ENCODE data around the gene LRIG2. TPM values are rescaled to one million over a fixed set of nuclear protein-coding genes. Genes with fewer than 3 reads are reported as not detected.

LRIG2 gene
- total and polyA plus RNA-seq, 2 donors from 2014 or later, result 3.6 to 17.4 TPM

DNA sequence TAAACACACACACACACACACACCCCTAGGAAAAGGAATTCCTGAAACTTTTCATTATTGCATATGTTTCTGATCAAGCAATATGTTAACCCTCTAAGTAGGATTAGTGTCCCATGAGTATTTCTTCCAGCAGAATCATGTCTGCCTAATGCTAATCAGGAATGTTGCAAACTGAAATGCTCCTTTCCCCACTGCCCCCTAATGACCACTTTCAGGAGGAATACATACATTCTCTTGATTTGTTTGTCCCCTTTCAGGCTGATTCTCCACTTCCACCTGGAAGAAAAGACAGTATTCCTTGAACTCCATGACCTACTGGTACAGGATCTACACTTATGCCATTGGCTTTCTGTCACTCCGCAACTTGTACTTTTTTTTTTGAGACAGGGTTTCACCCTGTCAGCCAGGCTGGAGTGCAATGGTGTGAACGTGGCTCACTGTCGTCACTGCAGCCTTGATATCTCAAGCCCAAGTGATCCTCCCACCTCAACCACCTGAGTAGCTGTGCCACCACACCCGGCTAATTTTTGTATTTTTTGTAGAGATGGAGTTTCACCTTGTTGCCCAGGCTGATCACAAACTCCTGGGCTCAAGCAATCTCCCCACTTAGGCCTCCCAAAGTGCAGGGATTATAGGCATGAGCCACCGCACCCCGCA is 56.7 kb downstream of the LRIG2 start:
- no peak overlapping the region for H3K4me3 ChIP-seq (ENCODE audit: low read length in 3 of 3)
- no peaks in the 10 kb centered on the region for H3K27me3 ChIP-seq (ENCODE audit: control insufficient read depth, insufficient read depth, low read length)
- TF ChIP-seq CTCF (IDR thresholded peaks at IDR 0.05; ENCODE audit: borderline replicate concordance, extremely low read depth, insufficient read depth), result no peak
- no peaks in the 10 kb centered on the region for H3K4me1 ChIP-seq (ENCODE audit: control insufficient read depth in 2 of 3, insufficient read depth in 2 of 3, low read depth in 1 of 3, low read length in 3 of 3)
- no peak overlapping the region for H3K27ac ChIP-seq (ENCODE audit: low read depth in 2 of 2, low read length in 2 of 2)
- no peaks in the 10 kb centered on the region for H3K9me3 ChIP-seq (ENCODE audit: control insufficient read depth in 2 of 3, insufficient read depth in 1 of 3, low read length in 3 of 3)
- no peak for FAIRE-seq
- no peak for DNase-seq
- no peak overlapping the region for H3K9ac ChIP-seq (ENCODE audit: low read length in 3 of 3)
- peaks cover 3 to 18% (median 4%) of the 10 kb centered on the region in 3 donors for H3K36me3 ChIP-seq (ENCODE audit: control insufficient read depth in 2 of 3, insufficient read depth in 3 of 3, low read length in 3 of 3)
- intact Hi-C loops (cut with DNase I), result loop anchor here (10.0 kb wide), 1 partner anchor 535 kb away; no protein-coding TSS in a partner anchor

GRCh38 chr1:113133038-113133437 is 60.0 kb downstream of the LRIG2 start:
- H3K36me3 ChIP-seq (ENCODE audit: control insufficient read depth in 2 of 3, insufficient read depth in 3 of 3, low read length in 3 of 3), result no peaks in the 10 kb centered on the region
- FAIRE-seq, result no peak

DNA sequence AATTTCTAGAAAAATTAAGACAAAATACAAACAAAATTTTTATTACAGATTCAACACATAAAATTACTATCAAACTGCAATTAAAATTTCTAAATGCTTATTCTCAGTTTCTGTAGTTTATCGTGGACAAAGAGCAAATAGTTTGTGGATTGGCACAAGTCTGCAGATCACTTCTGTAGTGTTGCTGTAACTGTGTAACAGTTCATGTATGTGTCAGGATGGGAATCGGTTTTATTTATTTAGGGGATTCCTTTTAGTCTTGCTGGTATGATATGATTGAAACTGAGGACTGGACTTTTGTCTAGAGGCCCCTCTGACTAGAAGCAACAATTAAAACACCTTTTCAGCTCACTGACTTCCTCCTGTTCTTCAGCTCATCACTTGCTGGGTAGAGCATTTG is 60.8 kb downstream of the LRIG2 start:
- FAIRE-seq, result no peak
- intact Hi-C loops (cut with DNase I), result loop anchor here (10.0 kb wide), 1 partner anchor 531 kb away; no protein-coding TSS in a partner anchor

More at GRCh38 chr1:113133038-113133437, 60.0 kb downstream of the LRIG2 start:
- H3K9me3 ChIP-seq (ENCODE audit: control insufficient read depth in 2 of 3, insufficient read depth in 1 of 3, low read length in 3 of 3), result no peaks in the 10 kb centered on the region
- no peak overlapping the region for H3K9ac ChIP-seq (ENCODE audit: low read length in 3 of 3)
- no peak for TF ChIP-seq CTCF (IDR thresholded peaks at IDR 0.05; ENCODE audit: borderline replicate concordance, extremely low read depth, insufficient read depth)
- H3K4me1 ChIP-seq (ENCODE audit: control insufficient read depth in 2 of 3, insufficient read depth in 2 of 3, low read depth in 1 of 3, low read length in 3 of 3), result no peaks in the 10 kb centered on the region
- H3K4me3 ChIP-seq (ENCODE audit: low read length in 3 of 3), result no peak overlapping the region
- no peaks in the 10 kb centered on the region for H3K27me3 ChIP-seq (ENCODE audit: control insufficient read depth, insufficient read depth, low read length)
- DNase-seq, result no peak
- intact Hi-C loops (cut with DNase I), result loop anchor here (10.0 kb wide), 1 partner anchor 532 kb away; no protein-coding TSS in a partner anchor
- H3K27ac ChIP-seq (ENCODE audit: low read depth in 2 of 2, low read length in 2 of 2), result no peak overlapping the region

More for the DNA sequence above, 60.8 kb downstream of the LRIG2 start:
- H3K9me3 ChIP-seq (ENCODE audit: control insufficient read depth in 2 of 3, insufficient read depth in 1 of 3, low read length in 3 of 3), result no peaks in the 10 kb centered on the region
- no peak overlapping the region for H3K27ac ChIP-seq (ENCODE audit: low read depth in 2 of 2, low read length in 2 of 2)
- TF ChIP-seq CTCF (IDR thresholded peaks at IDR 0.05; ENCODE audit: borderline replicate concordance, extremely low read depth, insufficient read depth), result no peak
- no peaks in the 10 kb centered on the region for H3K36me3 ChIP-seq (ENCODE audit: control insufficient read depth in 2 of 3, insufficient read depth in 3 of 3, low read length in 3 of 3)
- DNase-seq, result no peak
- H3K9ac ChIP-seq (ENCODE audit: low read length in 3 of 3), result no peak overlapping the region
- no peak overlapping the region for H3K4me3 ChIP-seq (ENCODE audit: low read length in 3 of 3)
- H3K4me1 ChIP-seq (ENCODE audit: control insufficient read depth in 2 of 3, insufficient read depth in 2 of 3, low read depth in 1 of 3, low read length in 3 of 3), result no peaks in the 10 kb centered on the region
- no peaks in the 10 kb centered on the region for H3K27me3 ChIP-seq (ENCODE audit: control insufficient read depth, insufficient read depth, low read length)

Measured in kidney (tissue), 14 donors.